GM12878 (cell line): ENCODE data around the gene CELSR1. TPM values are rescaled to one million over a fixed set of nuclear protein-coding genes. Genes with fewer than 3 reads are reported as not detected.

Experiments used
- IKZF2 ChIP-seq, 2 experiments: fragments of 450-650 bp; IDR thresholded peaks; 2 replicates each; pipeline ENCODE4 v1.6.1; 2017; ENCODE audit warnings: mild to moderate bottlenecking in 2 of 2, moderate library complexity in 2 of 2
- MYB ChIP-seq: fragments of 150-350 bp; IDR thresholded peaks from 2 replicates; pipeline ENCODE4 v1.6.1; 2014; ENCODE audit warnings: mild to moderate bottlenecking, low read depth, low read length, borderline replicate concordance
- NBN ChIP-seq: fragments of 450-650 bp; IDR thresholded peaks from 2 replicates; pipeline ENCODE4 v1.6.1; 2016
- NKRF ChIP-seq: fragments of 450-650 bp; conservative IDR thresholded peaks from 2 replicates; pipeline ENCODE4 v1.6.1; 2017; ENCODE audit warnings: mild to moderate bottlenecking, moderate library complexity
- NR2C1 ChIP-seq: fragments of 450-650 bp; IDR thresholded peaks from 2 replicates; pipeline ENCODE4 v1.6.1; 2017; ENCODE audit warnings: antibody characterized with exemption, mild to moderate bottlenecking, moderate library complexity
- PRDM15 ChIP-seq: fragments of 450-650 bp; formaldehyde crosslinking; IDR thresholded peaks from 2 replicates; pipeline ENCODE4 v1.4.0; 2020; ENCODE audit warnings: mild to moderate bottlenecking, moderate library complexity
- WRNIP1 ChIP-seq: IDR thresholded peaks from 2 replicates; pipeline ENCODE4 v1.6.1; 2011; ENCODE audit warnings: low read depth, low read length, improper control_type of control experiment, borderline replicate concordance
- ZNF274 ChIP-seq: IDR thresholded peaks from one replicate; pipeline ENCODE4 v1.8.0; 2011; ENCODE audit not compliant: insufficient read length, insufficient read depth
- polyA plus RNA-seq, 11 experiments: library from polyadenylated mRNA; depleted of rRNA in 4 of 11; unstranded in 6 of 11; stranded (reverse) in 5 of 11; fragments of >200 nt; fragmentation: Nextera tagmentation in 4 of 11; fragmentation: Illumina TruSeq in 1 of 11; extraction: Ambion mirVana in 4 of 11; extraction: Trizol in 1 of 11; gene quantifications; 1 replicate in 1 of 11; 2 replicates in 10 of 11; pipeline versions ENCODE4 v1.2.1 to v1.2.3, GENCODE V29; 2011 to 2016; ENCODE audit warnings: inconsistent platforms in 2 of 11, missing spikeins in 2 of 11, low read depth in 1 of 11
- total RNA-seq, 4 experiments: library from RNA; depleted of rRNA in 3 of 4; stranded (reverse); fragments of >200 nt in 3 of 4; fragmentation: Illumina TruSeq in 1 of 4; extraction: Trizol in 1 of 4; gene quantifications; 2 replicates each; pipeline versions ENCODE4 v1.2.1 to v1.2.3, GENCODE V29; 2013 to 2021

The CELSR1 gene
- total and polyA plus RNA-seq, 10 of the 15 experiments (the other 5 are each of a cell fraction or from before 2014, with no cell fraction given): 0.05 to 1.7 (median 0.35) TPM; not detected in 2

- no peak for TF ChIP-seq ZNF274
- no peak for TF ChIP-seq MYB
- no peak for TF ChIP-seq NBN
- no peak for TF ChIP-seq NR2C1
- no peak for TF ChIP-seq WRNIP1
- TF ChIP-seq NKRF: no peak
- TF ChIP-seq IKZF2 (IDR thresholded peaks at IDR 0.05): peak; percentile 51 to 69; a peak in 2 of 4 replicates
- no peak for TF ChIP-seq PRDM15 (CRISPR knock-in tag)
Observed at GRCh38 chr22:46504584-46504983, 32.8 kb downstream of the CELSR1 start (continued).
